Right atrium auricular region (tissue), 2 donors: ENCODE measurements around the gene AATK. TPM values are rescaled to one million over a fixed set of nuclear protein-coding genes. Genes with fewer than 3 reads are reported as not detected.

Experiments used
- DNase-seq: peaks from one replicate; pipeline ENCODE4 v3.0.0-alpha.2; 2019; ENCODE audit warnings: low spot score
- H3K27ac ChIP-seq, 2 donors: fragments of 200-600 bp; sonication (generic); 1 replicate in 1 of 2; 2 replicates in 1 of 2; pipeline ENCODE4 v1.5.1; 2016 to 2019
- H3K27me3 ChIP-seq, 2 donors: fragments of 200-600 bp; sonication (generic); one replicate each; pipeline versions ENCODE4 v1.5.1 to v1.6.0; 2017 to 2019
- H3K36me3 ChIP-seq: fragments of 200-600 bp; sonication (generic); one replicate; pipeline ENCODE4 v1.5.1; 2016
- H3K4me1 ChIP-seq, 2 donors: fragments of 200-600 bp; sonication (generic); one replicate each; pipeline versions ENCODE4 v1.5.1 to v1.6.0; 2017 to 2019
- H3K4me3 ChIP-seq, 2 donors: fragments of 200-600 bp; sonication (generic); 1 replicate in 1 of 2; 2 replicates in 1 of 2; pipeline ENCODE4 v1.5.1; 2017 to 2019; ENCODE audit warnings: mild to moderate bottlenecking in 1 of 2, moderate library complexity in 1 of 2
- H3K9me3 ChIP-seq, 2 donors: fragments of 200-600 bp; sonication (generic); one replicate each; pipeline ENCODE4 v1.5.1; 2019
- CTCF ChIP-seq, 2 donors: fragments of 200-600 bp; sonication (generic); IDR thresholded peaks; one replicate each; pipeline ENCODE4 v1.5.1; 2019; ENCODE audit warnings: antibody characterized with exemption in 2 of 2
- total RNA-seq, 2 donors: library from RNA; depleted of rRNA; stranded (reverse); fragments of >200 nt; gene quantifications; one replicate each; pipeline ENCODE4 v1.1.0, GENCODE V29; 2016

AATK gene
- total RNA-seq, 2 donors from 2014 or later = 5.4 to 6.5 TPM

GRCh38 chr17:81120695-81121621 is 45.1 kb downstream of the AATK start:
- Histone ChIP-seq H3K9me3 (no peaks in the 10 kb centered on the region), H3K27me3 (no peaks in the 10 kb centered on the region), H3K4me1 (peaks cover 0 to 23% of the 10 kb centered on the region in 2 donors), H3K27ac (no peak overlapping the region), H3K4me3 (no peak overlapping the region), H3K36me3 (peaks cover 6% of the 10 kb centered on the region)
- no peak for DNase-seq
- TF ChIP-seq CTCF (IDR thresholded peaks at IDR 0.05) = no peak

DNA sequence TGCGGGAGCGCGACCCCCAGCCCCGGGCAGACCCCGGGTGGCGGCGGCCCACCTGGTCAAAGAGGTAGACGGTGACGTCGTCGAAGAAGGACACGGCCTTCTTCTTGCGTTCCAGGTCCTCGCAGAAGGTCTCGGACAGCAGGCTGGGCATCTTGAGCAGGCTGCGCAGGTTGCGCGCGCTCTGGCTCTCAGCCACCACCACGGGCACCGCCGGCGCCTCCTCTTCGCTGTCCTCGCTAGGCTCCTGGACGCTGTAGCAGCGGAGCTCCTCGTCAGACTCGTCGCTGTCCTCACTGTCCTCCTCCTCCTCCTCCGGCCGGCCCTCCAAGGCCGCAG is 45.9 kb downstream of the AATK start:
- peak overlapping the region in 1 of 2 donors; percentile 46 for H3K27ac ChIP-seq
- TF ChIP-seq CTCF (IDR thresholded peaks at IDR 0.05) = no peak
- H3K27me3 ChIP-seq = no peaks in the 10 kb centered on the region
- DNase-seq = no peak
- H3K9me3 ChIP-seq = no peaks in the 10 kb centered on the region
- peaks cover 9% of the 10 kb centered on the region for H3K36me3 ChIP-seq
- H3K4me1 ChIP-seq = peaks cover 0 to 16% of the 10 kb centered on the region in 2 donors
- peak overlapping the region in 1 of 2 donors; percentile 47 for H3K4me3 ChIP-seq

DNA sequence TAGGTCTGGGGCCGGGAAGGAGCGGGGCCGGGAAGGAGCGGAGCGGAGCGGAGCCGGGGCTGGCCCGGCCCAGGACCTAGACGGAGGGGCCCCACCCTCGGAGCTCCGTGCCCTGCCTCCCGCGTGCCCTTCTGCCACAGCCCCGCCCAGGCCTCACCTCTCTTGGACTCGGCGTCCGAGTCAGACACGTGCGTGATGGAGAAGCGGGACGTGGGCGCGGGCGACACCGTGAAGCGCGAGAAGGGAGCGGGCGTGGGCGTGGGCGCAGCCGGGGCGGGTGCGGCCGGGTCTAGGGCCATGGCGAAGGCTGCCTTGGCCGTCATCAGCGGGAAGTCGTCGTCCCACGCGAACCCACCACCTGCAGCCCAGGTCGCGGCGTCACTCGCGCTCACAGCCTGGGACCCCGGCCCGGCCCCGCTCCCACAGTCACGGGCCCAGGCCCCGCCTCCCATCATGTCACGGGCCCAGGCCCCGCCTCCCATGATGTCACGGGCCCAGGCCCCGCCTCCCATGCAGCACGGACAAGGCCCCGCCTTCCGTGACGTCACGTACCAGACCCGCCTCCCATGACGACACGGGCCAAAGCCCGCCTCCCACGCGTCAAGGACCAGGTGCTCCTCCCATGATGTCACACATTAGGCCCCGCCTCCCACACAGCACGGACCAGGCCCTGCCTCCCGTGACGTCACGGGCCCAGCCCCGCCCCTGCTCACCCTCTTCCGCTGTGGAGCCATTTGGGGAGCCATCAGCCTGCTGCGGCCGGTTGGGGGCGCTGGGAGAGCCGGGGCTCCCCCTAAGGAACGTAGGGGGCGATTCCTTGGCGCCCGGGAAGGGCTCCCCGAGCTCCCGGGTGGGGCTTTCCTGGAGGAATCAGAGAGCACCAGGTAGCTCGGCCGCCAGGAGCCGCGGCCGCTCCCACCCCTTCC is 46.5 kb downstream of the AATK start:
- H3K4me3 ChIP-seq = peak overlapping the region in 1 of 2 donors; percentile 47
- H3K27me3 ChIP-seq = no peaks in the 10 kb centered on the region
- H3K27ac ChIP-seq = peak overlapping the region in 1 of 2 donors; percentile 46
- H3K4me1 ChIP-seq = peaks cover 0 to 16% of the 10 kb centered on the region in 2 donors
- no peak for TF ChIP-seq CTCF (IDR thresholded peaks at IDR 0.05)
- no peaks in the 10 kb centered on the region for H3K9me3 ChIP-seq
- DNase-seq = peak; percentile 63
- H3K36me3 ChIP-seq = peaks cover 9% of the 10 kb centered on the region

DNA sequence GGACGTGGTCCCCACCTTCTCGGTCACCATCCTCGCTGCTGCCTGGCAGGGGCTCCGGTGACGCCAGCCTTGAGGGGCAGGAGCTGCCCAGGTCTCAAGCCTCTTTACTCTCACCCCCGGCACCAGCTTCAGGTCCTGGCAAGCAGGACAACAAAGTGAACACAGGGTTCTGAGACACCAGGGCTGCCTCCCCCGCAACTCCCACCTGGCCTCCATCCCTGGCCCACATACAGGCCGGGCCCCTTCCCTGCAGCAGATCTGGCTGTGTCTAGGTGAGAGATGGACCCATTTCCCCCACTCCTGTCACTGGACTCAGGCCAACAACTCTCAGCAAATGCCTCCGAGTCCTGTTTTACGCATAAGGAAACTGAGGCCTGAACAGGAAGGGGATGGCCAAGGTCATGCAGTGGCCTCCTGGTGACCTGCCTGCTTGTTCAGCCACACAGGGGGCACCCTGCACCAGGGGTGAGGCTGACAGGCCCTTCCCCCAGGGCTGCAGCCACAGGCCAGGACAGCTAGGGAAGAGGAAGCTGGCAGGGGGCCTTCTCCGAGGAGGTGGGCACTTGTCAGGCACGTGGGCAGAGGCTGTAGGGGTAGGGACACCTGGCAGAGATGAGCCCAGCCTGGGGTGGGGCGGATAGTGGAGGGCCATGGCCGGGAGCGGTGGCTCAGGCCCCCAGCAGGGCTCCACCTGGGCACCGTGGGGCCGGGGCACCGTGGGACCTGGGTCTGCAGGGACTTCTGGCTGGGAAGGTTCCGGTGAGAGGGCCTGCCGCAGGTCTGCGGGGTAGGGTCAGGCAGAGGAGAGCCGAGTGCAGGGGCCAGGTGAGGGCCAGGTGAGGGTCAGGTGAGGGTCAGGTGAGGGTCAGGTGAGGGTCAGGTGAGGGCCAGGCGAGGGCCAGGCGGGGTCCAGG is 47.5 kb downstream of the AATK start:
- DNase-seq = no peak
- TF ChIP-seq CTCF (IDR thresholded peaks at IDR 0.05) = no peak
- H3K4me3 ChIP-seq = peak overlapping the region in 1 of 2 donors; percentile 47
- H3K27ac ChIP-seq = no peak overlapping the region
- H3K4me1 ChIP-seq = peaks cover 0 to 16% of the 10 kb centered on the region in 2 donors
- H3K9me3 ChIP-seq = no peaks in the 10 kb centered on the region
- peaks cover 9% of the 10 kb centered on the region for H3K36me3 ChIP-seq
- H3K27me3 ChIP-seq = no peaks in the 10 kb centered on the region

DNA sequence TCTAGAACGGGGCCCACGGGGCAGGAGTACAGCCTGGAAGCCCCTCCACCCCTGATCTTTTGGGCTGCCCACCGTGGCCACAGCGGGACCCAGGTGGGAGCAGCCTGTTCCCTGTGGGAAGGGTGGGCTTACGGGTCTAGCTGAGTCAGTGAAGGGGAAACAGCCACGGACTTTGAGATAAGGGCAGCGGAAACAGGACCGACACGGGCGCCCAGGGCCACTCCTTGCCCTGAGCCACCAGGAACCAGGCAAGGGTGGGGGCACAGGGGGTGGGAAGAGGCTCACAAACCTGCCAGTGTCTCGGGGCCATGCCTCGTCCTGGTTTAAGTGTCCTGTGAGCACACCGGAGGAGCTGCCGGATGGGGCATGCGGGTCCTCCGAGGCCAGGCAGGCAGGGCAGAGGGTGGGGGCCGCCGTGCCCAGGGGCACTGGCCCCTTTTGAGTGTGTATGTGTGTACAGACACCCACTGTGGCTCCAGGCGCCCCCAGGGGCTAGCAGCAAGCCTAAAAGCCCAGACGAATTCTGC is 48.3 kb downstream of the AATK start:
- no peak for DNase-seq
- Histone ChIP-seq H3K36me3 (peaks cover 9% of the 10 kb centered on the region), H3K27me3 (no peaks in the 10 kb centered on the region), H3K27ac (no peak overlapping the region), H3K4me1 (peaks cover 0 to 16% of the 10 kb centered on the region in 2 donors), H3K4me3 (no peak overlapping the region), H3K9me3 (no peaks in the 10 kb centered on the region)
- no peak for TF ChIP-seq CTCF (IDR thresholded peaks at IDR 0.05)
